Prostate gland (tissue), 2 donors: Measurements from ENCODE around the gene RPS23.

Source experiments
- POLR2AphosphoS5 ChIP-seq: sonication (generic); formaldehyde crosslinking; IDR thresholded peaks from one replicate; pipeline ENCODE4 v1.6.1; 2017; ENCODE audit warnings: antibody characterized with exemption
- TF ChIP-seq, protein P1 (sequence below), 4 experiments: fragments of 200-600 bp in 2 of 4; fragments of 450-650 bp in 2 of 4; sonication (generic) in 2 of 4; IDR thresholded peaks; 1 replicate in 3 of 4; 2 replicates in 1 of 4; pipeline ENCODE4 v1.5.1; 2016 to 2019; ENCODE audit warnings: antibody characterized with exemption in 4 of 4, mild to moderate bottlenecking in 2 of 4, moderate library complexity in 2 of 4

DNA sequence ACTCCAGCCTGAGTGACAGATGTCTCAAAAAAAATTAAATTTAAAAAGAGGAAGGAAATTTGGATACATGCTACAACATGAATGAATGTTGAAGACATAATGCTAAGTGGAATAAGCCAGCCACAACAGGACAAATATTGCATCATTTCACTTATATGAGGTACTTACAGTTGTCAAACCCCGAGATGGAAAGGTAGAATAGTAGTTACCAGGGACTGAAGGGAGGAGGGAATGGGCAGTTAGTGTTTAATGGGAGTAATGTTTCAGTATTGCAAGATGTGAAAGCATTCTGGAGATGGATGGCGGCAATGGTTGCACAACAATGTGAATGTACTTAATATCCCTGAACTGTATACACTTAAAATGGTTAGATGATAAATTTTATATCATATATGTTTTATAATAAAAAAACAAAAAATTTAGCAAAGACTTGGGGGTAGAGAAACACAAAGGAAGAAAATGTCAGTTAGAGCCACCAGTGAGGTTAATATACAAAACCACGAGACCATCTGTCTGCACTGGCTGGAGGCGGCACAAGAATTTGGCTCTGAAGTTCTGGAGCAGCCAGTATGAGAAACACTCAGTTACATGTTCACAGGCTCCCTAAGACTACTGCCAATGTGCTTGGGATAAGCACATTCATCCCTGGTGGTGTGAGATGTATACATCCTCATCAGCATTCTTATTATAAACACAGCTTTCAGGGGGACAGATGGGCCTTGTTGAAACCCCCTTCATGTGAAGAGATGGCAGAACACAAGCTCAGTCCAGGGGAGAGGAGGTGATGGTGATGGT is 37.0 kb upstream of the RPS23 start:
- TF ChIP-seq, protein P1, sequence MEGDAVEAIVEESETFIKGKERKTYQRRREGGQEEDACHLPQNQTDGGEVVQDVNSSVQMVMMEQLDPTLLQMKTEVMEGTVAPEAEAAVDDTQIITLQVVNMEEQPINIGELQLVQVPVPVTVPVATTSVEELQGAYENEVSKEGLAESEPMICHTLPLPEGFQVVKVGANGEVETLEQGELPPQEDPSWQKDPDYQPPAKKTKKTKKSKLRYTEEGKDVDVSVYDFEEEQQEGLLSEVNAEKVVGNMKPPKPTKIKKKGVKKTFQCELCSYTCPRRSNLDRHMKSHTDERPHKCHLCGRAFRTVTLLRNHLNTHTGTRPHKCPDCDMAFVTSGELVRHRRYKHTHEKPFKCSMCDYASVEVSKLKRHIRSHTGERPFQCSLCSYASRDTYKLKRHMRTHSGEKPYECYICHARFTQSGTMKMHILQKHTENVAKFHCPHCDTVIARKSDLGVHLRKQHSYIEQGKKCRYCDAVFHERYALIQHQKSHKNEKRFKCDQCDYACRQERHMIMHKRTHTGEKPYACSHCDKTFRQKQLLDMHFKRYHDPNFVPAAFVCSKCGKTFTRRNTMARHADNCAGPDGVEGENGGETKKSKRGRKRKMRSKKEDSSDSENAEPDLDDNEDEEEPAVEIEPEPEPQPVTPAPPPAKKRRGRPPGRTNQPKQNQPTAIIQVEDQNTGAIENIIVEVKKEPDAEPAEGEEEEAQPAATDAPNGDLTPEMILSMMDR (IDR thresholded peaks at IDR 0.05) = no peak
- TF ChIP-seq POLR2AphosphoS5 = no peak
